ENCODE results near the gene SPATC1L.

GRCh38 chr21:46222436-46223116 lies 38.3 kb upstream of the SPATC1L start:
- TF ChIP-seq EP300 (conservative IDR thresholded peaks at IDR 0.05; ENCODE audit: poor library complexity, severe bottlenecking) (no peak), CTCF (IDR thresholded peaks at IDR 0.05; ENCODE audit: poor library complexity, severe bottlenecking) (no peak), RAD21 (conservative IDR thresholded peaks at IDR 0.05) (no peak), EZH2 (IDR thresholded peaks at IDR 0.05; ENCODE audit: borderline replicate concordance, insufficient read depth, low read length, poor library complexity, severe bottlenecking) (no peak), POLR2AphosphoS5 (IDR thresholded peaks at IDR 0.05) (no peak)
